ENCODE results near the gene TPX2.

The TPX2 gene

GRCh38 chr20:31707994-31708735 lies 30.9 kb upstream of the TPX2 start:
- Histone ChIP-seq H3K27ac (ENCODE audit: low read depth, low read length) (no peak overlapping the region), H3K9me3 (ENCODE audit: control insufficient read depth, insufficient read depth, low read depth, low read length) (no peaks in the 10 kb centered on the region), H3K36me3 (ENCODE audit: control insufficient read depth, insufficient read depth, low read length) (peaks cover 45% of the 10 kb centered on the region), H3K4me1 (ENCODE audit: control insufficient read depth, insufficient read depth, low read length) (peaks cover 52% of the 10 kb centered on the region), H3K4me3 (ENCODE audit: low read depth, low read length) (no peak overlapping the region), H3K27me3 (ENCODE audit: control insufficient read depth, insufficient read depth, low read length) (no peaks in the 10 kb centered on the region), H3K9ac (ENCODE audit: low read length) (no peak overlapping the region)

GRCh38 chr20:31708736-31709534 lies 30.2 kb upstream of the TPX2 start:
- Histone ChIP-seq H3K4me1 (ENCODE audit: control insufficient read depth, insufficient read depth, low read length) (peaks cover 60% of the 10 kb centered on the region), H3K9ac (ENCODE audit: low read length) (no peak overlapping the region), H3K36me3 (ENCODE audit: control insufficient read depth, insufficient read depth, low read length) (peaks cover 47% of the 10 kb centered on the region)

GRCh38 chr20:31709939-31710338 lies 29.2 kb upstream of the TPX2 start:
- Histone ChIP-seq H3K4me1 (ENCODE audit: control insufficient read depth, insufficient read depth, low read length) (peaks cover 60% of the 10 kb centered on the region), H3K9ac (ENCODE audit: low read length) (no peak overlapping the region)

More at GRCh38 chr20:31708736-31709534, 30.2 kb upstream of the TPX2 start:
- Histone ChIP-seq H3K4me3 (ENCODE audit: low read depth, low read length) (no peak overlapping the region), H3K27ac (ENCODE audit: low read depth, low read length) (no peak overlapping the region), H3K9me3 (ENCODE audit: control insufficient read depth, insufficient read depth, low read depth, low read length) (no peaks in the 10 kb centered on the region), H3K27me3 (ENCODE audit: control insufficient read depth, insufficient read depth, low read length) (no peaks in the 10 kb centered on the region)

GRCh38 chr20:31710423-31711108 lies 28.5 kb upstream of the TPX2 start:
- Histone ChIP-seq H3K9ac (ENCODE audit: low read length) (no peak overlapping the region), H3K9me3 (ENCODE audit: control insufficient read depth, insufficient read depth, low read depth, low read length) (no peaks in the 10 kb centered on the region), H3K27me3 (ENCODE audit: control insufficient read depth, insufficient read depth, low read length) (no peaks in the 10 kb centered on the region), H3K4me1 (ENCODE audit: control insufficient read depth, insufficient read depth, low read length) (peaks cover 59% of the 10 kb centered on the region), H3K27ac (ENCODE audit: low read depth, low read length) (no peak overlapping the region), H3K36me3 (ENCODE audit: control insufficient read depth, insufficient read depth, low read length) (peaks cover 52% of the 10 kb centered on the region), H3K4me3 (ENCODE audit: low read depth, low read length) (no peak overlapping the region)

More at GRCh38 chr20:31709939-31710338, 29.2 kb upstream of the TPX2 start:
- Histone ChIP-seq H3K27ac (ENCODE audit: low read depth, low read length) (no peak overlapping the region), H3K9me3 (ENCODE audit: control insufficient read depth, insufficient read depth, low read depth, low read length) (no peaks in the 10 kb centered on the region), H3K36me3 (ENCODE audit: control insufficient read depth, insufficient read depth, low read length) (peaks cover 52% of the 10 kb centered on the region), H3K4me3 (ENCODE audit: low read depth, low read length) (no peak overlapping the region), H3K27me3 (ENCODE audit: control insufficient read depth, insufficient read depth, low read length) (no peaks in the 10 kb centered on the region)

GRCh38 chr20:31711179-31712111 lies 27.6 kb upstream of the TPX2 start:
- Histone ChIP-seq H3K9me3 (ENCODE audit: control insufficient read depth, insufficient read depth, low read depth, low read length) (no peaks in the 10 kb centered on the region), H3K27me3 (ENCODE audit: control insufficient read depth, insufficient read depth, low read length) (no peaks in the 10 kb centered on the region), H3K9ac (ENCODE audit: low read length) (no peak overlapping the region), H3K27ac (ENCODE audit: low read depth, low read length) (peak overlapping the region; percentile 87; the same call in 1 of the 2 replicates), H3K4me3 (ENCODE audit: low read depth, low read length) (no peak overlapping the region), H3K36me3 (ENCODE audit: control insufficient read depth, insufficient read depth, low read length) (peaks cover 48% of the 10 kb centered on the region), H3K4me1 (ENCODE audit: control insufficient read depth, insufficient read depth, low read length) (peaks cover 59% of the 10 kb centered on the region)

GRCh38 chr20:31712112-31712553 lies 27.0 kb upstream of the TPX2 start:
- H3K4me1 ChIP-seq (ENCODE audit: control insufficient read depth, insufficient read depth, low read length), result peaks cover 66% of the 10 kb centered on the region
- no peaks in the 10 kb centered on the region for H3K27me3 ChIP-seq (ENCODE audit: control insufficient read depth, insufficient read depth, low read length)
- no peak overlapping the region for H3K4me3 ChIP-seq (ENCODE audit: low read depth, low read length)
- H3K9me3 ChIP-seq (ENCODE audit: control insufficient read depth, insufficient read depth, low read depth, low read length), result no peaks in the 10 kb centered on the region
- H3K27ac ChIP-seq (ENCODE audit: low read depth, low read length), result peak overlapping the region; percentile 87; the same call in 1 of the 2 replicates
- H3K36me3 ChIP-seq (ENCODE audit: control insufficient read depth, insufficient read depth, low read length), result peaks cover 47% of the 10 kb centered on the region
- H3K9ac ChIP-seq (ENCODE audit: low read length), result peak overlapping the region; percentile 79

- Histone ChIP-seq H3K27me3 (ENCODE audit: control insufficient read depth, insufficient read depth, low read length) (no peaks in the 10 kb centered on the region), H3K27ac (ENCODE audit: low read depth, low read length) (peak overlapping the region; percentile 87), H3K4me3 (ENCODE audit: low read depth, low read length) (peak overlapping the region; percentile 35), H3K4me1 (ENCODE audit: control insufficient read depth, insufficient read depth, low read length) (peaks cover 71% of the 10 kb centered on the region), H3K36me3 (ENCODE audit: control insufficient read depth, insufficient read depth, low read length) (peaks cover 44% of the 10 kb centered on the region), H3K9ac (ENCODE audit: low read length) (peak overlapping the region; percentile 79), H3K9me3 (ENCODE audit: control insufficient read depth, insufficient read depth, low read depth, low read length) (no peaks in the 10 kb centered on the region)
Measured at GRCh38 chr20:31712564-31713311, 26.4 kb upstream of the TPX2 start.

- peak overlapping the region; percentile 87 for H3K27ac ChIP-seq (ENCODE audit: low read depth, low read length)
- H3K27me3 ChIP-seq (ENCODE audit: control insufficient read depth, insufficient read depth, low read length), result no peaks in the 10 kb centered on the region
- H3K36me3 ChIP-seq (ENCODE audit: control insufficient read depth, insufficient read depth, low read length), result peaks cover 39% of the 10 kb centered on the region
- H3K4me3 ChIP-seq (ENCODE audit: low read depth, low read length), result peak overlapping the region; percentile 35
- peaks cover 69% of the 10 kb centered on the region for H3K4me1 ChIP-seq (ENCODE audit: control insufficient read depth, insufficient read depth, low read length)
- H3K9me3 ChIP-seq (ENCODE audit: control insufficient read depth, insufficient read depth, low read depth, low read length), result no peaks in the 10 kb centered on the region
- H3K9ac ChIP-seq (ENCODE audit: low read length), result peak overlapping the region; percentile 79
Measured at GRCh38 chr20:31713312-31714273, 25.5 kb upstream of the TPX2 start.

- Histone ChIP-seq H3K9me3 (ENCODE audit: control insufficient read depth, insufficient read depth, low read depth, low read length) (no peaks in the 10 kb centered on the region), H3K4me3 (ENCODE audit: low read depth, low read length) (no peak overlapping the region), H3K36me3 (ENCODE audit: control insufficient read depth, insufficient read depth, low read length) (peaks cover 40% of the 10 kb centered on the region), H3K27ac (ENCODE audit: low read depth, low read length) (no peak overlapping the region), H3K4me1 (ENCODE audit: control insufficient read depth, insufficient read depth, low read length) (peaks cover 81% of the 10 kb centered on the region), H3K27me3 (ENCODE audit: control insufficient read depth, insufficient read depth, low read length) (no peaks in the 10 kb centered on the region), H3K9ac (ENCODE audit: low read length) (no peak overlapping the region)
Measured at GRCh38 chr20:31715766-31716165, 23.3 kb upstream of the TPX2 start.

Measured in HUES6 (cell line).